Stimulated activated CD8-positive, alpha-beta memory T cell treated with anti-CD3 and anti-CD28 coated beads, Interleukin-7, amount 100 ng/mL, for 48 hours (primary cell): Measurements from ENCODE around the gene PXMP2.

Source experiments
- DNase-seq, 2 donors: peaks; one replicate each; pipeline ENCODE4 v3.0.0-alpha.2; 2020; ENCODE audit warnings: low read depth in 1 of 2; ENCODE audit errors: extremely low read depth in 1 of 2

Gene PXMP2

GRCh38 chr12:132720606-132721345 lies 33.4 kb downstream of the PXMP2 start:
- no peak for DNase-seq

GRCh38 chr12:132723015-132723763 lies 35.8 kb downstream of the PXMP2 start:
- DNase-seq, result no peak

GRCh38 chr12:132723764-132724140 lies 36.4 kb downstream of the PXMP2 start:
- no peak for DNase-seq

GRCh38 chr12:132724506-132725241 lies 37.3 kb downstream of the PXMP2 start:
- no peak for DNase-seq

- DNase-seq, result no peak
Measured at GRCh38 chr12:132726386-132726785, 39.0 kb downstream of the PXMP2 start.

- DNase-seq, result no peak
Measured at GRCh38 chr12:132727091-132727794, 39.9 kb downstream of the PXMP2 start.

- no peak for DNase-seq
Measured at GRCh38 chr12:132728502-132728901, 41.1 kb downstream of the PXMP2 start.

GRCh38 chr12:132729541-132730320 lies 42.3 kb downstream of the PXMP2 start:
- no peak for DNase-seq

GRCh38 chr12:132730353-132730752 lies 43.0 kb downstream of the PXMP2 start:
- DNase-seq, result no peak

GRCh38 chr12:132731574-132731973 lies 44.2 kb downstream of the PXMP2 start:
- DNase-seq, result no peak

- DNase-seq, result no peak
Measured at GRCh38 chr12:132734206-132734605, 46.8 kb downstream of the PXMP2 start.

- no peak for DNase-seq
Measured at GRCh38 chr12:132735496-132735895, 48.1 kb downstream of the PXMP2 start.

GRCh38 chr12:132736378-132736777 lies 49.0 kb downstream of the PXMP2 start:
- DNase-seq, result no peak

- DNase-seq, result no peak
Measured at GRCh38 chr12:132736913-132737312, 49.5 kb downstream of the PXMP2 start.

GRCh38 chr12:132739600-132740312 lies 52.4 kb downstream of the PXMP2 start:
- DNase-seq, result no peak

GRCh38 chr12:132740313-132740646 lies 52.9 kb downstream of the PXMP2 start:
- DNase-seq, result no peak

GRCh38 chr12:132740652-132741051 lies 53.3 kb downstream of the PXMP2 start:
- DNase-seq, result no peak

GRCh38 chr12:132741620-132742019 lies 54.2 kb downstream of the PXMP2 start:
- DNase-seq, result no peak

GRCh38 chr12:132743831-132744230 lies 56.4 kb downstream of the PXMP2 start:
- no peak for DNase-seq

- DNase-seq, result no peak
Measured at GRCh38 chr12:132746613-132747012, 59.2 kb downstream of the PXMP2 start.
